NCI-H1930 (cell line): Measurements from ENCODE around the gene ENPP6.

ENCODE experiments used
- DNase-seq, 2 experiments: peaks; one replicate each; lab custom pipeline; 2025; lab: John Stamatoyannopoulos, UW

Gene ENPP6

DNA sequence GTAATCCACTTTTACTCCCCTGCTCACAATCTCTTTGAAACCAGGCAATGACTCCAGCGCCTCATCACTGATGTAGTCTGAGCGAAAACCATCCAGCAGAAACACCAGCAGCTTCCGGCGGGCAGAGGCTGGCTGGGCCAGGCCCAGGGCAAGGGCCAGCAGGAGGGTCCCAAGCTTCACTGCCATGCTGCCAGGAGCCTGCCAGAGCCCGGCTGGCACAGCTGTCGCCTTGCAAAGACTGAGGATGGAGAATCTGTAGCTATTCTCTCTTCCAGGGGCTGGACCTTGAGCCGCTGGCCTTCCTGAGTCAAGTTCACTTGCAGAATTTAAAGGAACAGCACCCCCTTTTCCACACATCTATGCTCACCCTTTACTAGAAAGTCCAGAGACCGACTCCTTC is at the start of gene ENPP6:
Gene ENPP6, minus strand, starts transcription at position 240 of the 400 bp plus-strand sequence. Its CDS starts 54 bp downstream, at position 186.
- no peak for DNase-seq

- no peak for DNase-seq
Measured at GRCh38 chr4:184267206-184267608, 49.5 kb upstream of the ENPP6 start.

- DNase-seq: no peak
Measured at GRCh38 chr4:184265546-184266351, 48.1 kb upstream of the ENPP6 start.

GRCh38 chr4:184263910-184264732 is 46.4 kb upstream of the ENPP6 start:
- peak; percentile 79 to 87 for DNase-seq

DNA sequence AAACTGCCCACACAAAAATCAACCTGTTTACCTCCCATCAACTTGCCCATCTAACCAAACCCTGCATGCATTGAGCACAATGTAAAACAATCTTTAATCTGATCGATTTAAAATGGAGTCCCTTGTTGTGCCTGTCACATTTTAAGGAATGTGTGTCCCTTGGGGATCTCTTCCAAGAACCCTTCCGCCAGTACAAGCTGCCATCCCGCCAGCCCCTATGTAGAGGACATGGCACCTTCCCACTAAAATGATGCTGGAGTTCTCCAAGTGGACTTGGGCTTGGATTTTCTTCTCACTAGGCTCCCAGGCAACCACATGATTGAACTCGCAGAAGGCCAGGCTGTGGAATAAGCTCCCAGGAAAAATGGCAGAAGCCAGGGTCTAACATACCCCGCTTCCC is 45.8 kb upstream of the ENPP6 start:
- no peak for DNase-seq

GRCh38 chr4:184262901-184263300 is 45.2 kb upstream of the ENPP6 start:
- DNase-seq: no peak

DNA sequence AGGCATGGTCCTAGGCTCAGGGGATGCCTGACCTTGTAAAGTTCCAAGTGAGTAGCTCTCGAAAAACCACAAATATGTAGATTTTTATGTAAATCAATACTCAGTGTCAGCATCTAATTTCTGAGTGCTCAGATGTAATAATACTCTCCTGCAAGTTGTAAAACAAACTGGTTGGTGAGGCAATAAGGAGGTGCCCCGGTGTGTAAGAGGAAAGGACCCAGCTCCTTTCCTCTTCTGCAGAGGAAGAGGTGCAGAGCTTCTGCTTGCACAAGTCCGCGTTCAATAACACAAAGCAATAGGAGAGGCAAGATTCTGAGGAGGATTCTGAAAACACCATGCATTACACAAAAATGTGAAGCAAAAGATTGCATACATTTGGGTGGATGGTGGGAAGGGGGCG is 43.6 kb upstream of the ENPP6 start:
- DNase-seq: no peak

DNA sequence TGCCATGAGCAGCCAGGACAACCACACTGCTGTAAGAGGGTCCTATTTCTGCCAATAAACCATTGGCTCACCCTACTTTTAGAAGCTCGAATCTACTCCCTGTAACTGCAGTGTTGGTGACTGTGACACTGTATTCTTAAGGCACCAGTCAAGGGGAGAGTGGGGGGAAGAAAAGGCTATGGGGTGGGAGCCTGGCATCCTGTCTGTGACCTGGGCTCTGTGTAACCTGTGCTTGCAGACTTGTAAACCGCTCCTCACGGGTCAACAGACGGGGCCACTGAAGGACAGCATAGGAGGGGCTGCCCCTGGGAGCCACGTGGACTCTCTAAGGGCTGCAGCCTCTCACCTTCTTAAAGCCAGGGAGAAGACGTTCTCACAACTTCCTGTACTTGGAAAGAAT is 42.2 kb upstream of the ENPP6 start:
- no peak for DNase-seq

GRCh38 chr4:184259081-184259480 is 41.4 kb upstream of the ENPP6 start:
- DNase-seq: no peak

DNA sequence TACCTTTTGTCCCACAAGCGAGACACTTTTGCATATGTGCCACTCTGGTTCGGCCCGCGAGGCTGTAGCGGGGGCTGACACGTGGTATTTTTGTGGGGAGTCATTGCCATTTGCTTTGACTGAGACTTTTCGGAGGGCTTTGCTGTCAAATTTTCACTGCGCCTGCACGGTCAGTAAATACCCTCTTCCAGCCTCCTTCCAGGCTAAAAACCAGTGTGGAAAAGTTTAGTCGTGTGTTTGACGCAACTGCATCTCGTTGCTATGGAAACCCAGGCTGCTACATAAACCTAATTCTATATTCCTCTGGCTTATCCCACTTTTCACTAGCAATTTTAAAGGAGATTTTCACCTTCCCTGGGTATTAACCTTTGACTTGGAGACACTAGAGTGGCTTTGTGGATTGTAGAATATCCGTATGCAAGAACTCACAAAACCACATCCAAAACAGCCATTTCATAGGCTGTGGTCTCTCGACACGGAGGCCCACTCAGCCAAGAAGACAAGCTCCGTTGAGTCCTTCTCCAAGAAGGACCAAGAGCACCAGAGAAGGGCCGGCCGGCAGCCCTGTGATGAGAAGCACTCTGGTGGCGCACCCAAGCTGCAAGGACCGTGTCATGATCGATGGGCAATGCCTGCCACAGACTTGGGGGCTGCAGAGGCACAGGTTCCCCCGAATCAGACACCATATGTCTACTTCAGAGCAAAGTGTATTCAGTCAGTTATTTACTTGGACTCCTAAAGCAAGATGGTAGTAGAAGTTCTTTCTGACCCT is 38.4 kb upstream of the ENPP6 start:
- DNase-seq: no peak

DNA sequence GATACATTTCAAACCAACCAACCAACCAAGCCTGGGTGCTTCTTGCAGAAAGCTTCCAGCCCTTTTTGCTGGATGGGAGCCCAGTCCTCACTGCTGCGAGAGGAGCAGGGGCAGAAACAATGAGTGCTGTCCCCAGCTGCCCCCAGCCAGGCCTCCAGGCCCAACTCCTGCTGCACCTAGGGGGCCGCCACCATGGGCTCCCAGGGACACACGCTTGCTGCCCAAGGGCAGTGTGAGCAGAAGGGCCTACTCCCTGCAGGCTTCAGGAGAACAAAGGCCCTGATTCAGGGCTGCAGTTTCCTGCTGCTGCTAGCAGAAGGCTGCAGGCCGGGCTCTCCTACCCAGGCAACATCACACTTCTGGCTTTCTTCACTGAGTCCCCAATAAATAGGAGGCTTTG is 37.7 kb upstream of the ENPP6 start:
- DNase-seq: no peak

- DNase-seq: no peak
Measured at GRCh38 chr4:184253072-184253420, 35.4 kb upstream of the ENPP6 start.

DNA sequence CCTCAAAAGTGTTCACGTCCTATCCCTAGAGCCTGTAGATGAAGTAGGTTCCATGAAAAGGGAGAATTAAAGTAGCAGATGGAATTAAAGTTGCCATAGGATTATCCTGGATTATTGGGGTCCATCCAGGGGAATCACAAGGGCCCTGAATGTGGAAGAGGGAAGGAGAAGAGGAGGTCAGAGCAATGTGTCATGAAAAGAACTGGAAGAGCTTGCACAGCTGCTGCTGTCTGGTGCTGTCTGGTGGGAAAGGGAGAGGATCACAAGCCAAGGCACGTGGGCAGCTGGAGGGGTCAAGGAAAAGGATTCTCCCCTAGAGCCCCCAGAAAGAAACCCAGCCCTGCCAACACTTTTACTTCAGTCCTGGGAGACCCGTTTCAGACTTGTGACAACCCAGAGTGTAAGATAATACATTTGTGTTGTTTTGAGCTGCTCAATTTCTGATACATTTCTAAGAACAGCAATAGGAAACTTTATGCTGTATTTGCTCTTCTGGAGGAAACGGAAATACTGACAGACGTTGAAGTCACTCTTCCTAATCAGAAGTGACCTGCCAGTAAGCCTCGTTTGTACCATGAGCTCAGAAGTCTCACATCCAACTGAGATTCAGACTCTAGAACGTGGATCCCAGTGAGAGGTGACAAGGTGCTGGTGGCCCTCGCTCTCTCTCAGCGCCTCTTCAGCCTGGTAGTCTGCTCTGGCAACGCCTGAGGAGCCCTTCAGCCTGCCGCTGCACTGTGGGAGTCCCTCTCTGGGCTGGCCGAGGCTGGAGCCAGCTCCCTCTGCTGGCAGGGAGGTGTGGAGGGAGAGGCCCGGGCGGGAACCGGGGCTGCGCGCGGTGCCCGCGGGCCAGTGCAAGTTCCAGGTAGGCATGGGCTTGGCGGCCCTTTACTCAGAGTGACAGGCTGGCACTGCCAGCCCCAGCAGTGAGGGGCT is 34.7 kb upstream of the ENPP6 start:
- no peak for DNase-seq

DNA sequence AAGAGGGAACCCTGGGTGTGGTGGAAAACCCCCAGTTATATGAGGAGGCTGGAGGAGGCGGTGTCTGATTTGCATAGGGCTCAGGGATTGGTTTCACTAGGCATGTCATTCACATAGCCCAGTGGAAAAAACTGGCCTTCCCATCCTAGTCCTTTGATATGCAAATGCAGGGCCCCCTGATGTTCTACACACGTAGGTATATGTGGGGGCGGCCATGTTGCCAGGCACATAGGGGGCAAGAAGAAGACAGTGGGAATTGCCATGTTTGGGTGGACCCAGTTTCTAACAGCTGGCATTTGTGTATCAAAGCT is 34.0 kb upstream of the ENPP6 start:
- DNase-seq: no peak

GRCh38 chr4:184250795-184251669 is 33.4 kb upstream of the ENPP6 start:
- DNase-seq: peak; percentile 4 to 14

DNA sequence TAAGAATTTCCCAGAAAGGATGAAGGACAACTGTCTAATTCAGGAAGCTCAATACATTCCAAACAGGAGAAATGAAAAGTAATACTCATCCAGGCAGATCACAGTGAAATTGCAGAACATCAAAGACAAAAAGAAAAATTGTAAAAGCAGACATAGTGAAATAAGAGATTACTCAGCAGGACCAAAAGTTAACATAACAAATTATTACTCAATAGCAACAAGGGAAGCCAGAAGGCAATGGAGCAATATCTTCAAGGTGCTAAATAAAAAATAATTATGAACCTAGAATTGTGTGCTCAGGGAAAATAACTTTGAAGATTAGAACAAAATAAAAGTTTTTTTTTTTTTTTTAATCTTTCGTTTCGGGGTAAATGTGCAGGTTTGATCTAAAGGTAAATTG is 30.5 kb upstream of the ENPP6 start:
- DNase-seq: no peak

DNA sequence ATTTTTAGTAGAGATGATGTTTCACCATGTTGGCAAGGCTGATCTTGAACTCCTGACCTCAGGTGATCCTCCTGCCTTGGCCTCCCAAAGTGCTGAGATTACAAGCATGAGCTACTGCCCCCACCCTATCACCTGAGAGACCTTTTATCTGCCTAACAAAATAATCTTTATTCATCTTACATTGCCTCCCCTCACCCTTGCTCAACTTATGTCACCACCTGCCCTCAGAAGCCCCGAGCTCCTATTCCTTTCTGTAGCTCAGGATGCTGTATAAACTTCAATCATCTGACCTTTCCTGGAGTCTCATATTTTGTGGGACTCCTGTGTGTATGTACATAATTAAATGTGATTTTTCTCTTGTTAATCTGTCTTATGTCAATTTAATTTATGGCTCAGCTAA is 29.7 kb upstream of the ENPP6 start:
- no peak for DNase-seq

DNA sequence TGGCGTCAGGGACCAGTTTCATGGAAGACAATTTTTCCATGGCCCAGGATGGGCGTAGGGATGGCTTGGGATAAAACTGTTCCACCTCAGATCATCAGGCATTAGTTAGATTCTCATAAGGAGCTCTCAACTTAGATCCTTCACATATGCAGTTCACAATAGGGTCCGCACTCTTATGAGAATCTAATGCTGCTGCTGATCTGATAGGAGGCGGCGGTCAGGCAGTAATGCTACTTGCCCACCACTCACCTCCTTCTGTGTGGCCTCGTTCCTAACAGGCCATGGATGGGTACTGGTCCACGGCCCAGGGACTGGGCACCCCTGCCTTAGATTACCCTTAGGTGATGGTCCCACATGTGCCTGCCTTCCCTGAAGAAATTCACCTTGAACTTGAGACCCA is 28.8 kb upstream of the ENPP6 start:
- DNase-seq: no peak

DNA sequence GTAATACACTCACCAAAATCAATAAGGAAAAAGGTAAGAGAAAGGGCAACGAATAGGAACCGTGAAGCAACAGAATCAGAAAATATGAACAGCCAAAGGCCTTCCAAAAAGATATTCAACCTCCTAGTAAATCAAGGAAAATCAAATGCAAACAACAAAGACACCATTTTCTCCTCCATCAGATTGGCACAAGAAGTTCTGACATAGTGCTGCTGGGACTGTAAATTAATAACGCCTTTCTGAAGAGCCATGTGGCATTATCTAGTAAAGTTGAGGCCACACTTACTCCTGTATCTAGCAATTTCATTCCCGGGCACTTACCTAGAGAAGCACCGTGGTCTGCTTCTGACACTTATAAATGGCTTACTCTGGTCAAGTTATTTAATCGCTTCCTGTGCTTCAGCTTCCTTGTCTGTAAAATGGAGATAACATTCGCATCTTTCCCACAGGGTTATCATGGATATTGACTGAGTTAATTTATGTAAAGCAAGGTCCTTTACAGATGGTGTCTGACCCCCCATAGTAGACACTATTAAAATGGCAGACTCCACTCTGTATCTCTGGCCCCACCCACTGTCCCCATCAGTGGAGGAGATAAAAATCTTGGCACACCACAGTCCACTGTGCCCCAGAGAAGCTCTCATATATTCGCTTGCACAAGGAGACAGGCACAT is 20.5 kb upstream of the ENPP6 start:
- DNase-seq: no peak

GRCh38 chr4:184237612-184238011 is 19.9 kb upstream of the ENPP6 start:
- no peak for DNase-seq
